NOMO-1 (cell line): Measurements from ENCODE around the gene PHOSPHO1.
"Not testable (repeated sequence)": the region's sequence is repeated elsewhere in the genome, so short reads cannot be mapped to it uniquely, and the experiment has no call there.

ENCODE experiments used
- DNase-seq, 2 experiments: peaks; one replicate each; lab custom pipeline; 2025; ENCODE audit not compliant: unreplicated experiment in 2 of 2; lab: John Stamatoyannopoulos, UW

Gene PHOSPHO1

GRCh38 chr17:49230636-49231562 lies at the start of gene PHOSPHO1:
PHOSPHO1 (minus strand) TSS chr17:49230787; CDS start chr17:49226691, 4,096 bp downstream.
- peak; percentile 81 to 83 for DNase-seq

GRCh38 chr17:49280061-49280460 lies 49.5 kb upstream of the PHOSPHO1 start:
- DNase-seq, result no peak

GRCh38 chr17:49279263-49280015 lies 48.9 kb upstream of the PHOSPHO1 start:
- not testable (repeated sequence) for DNase-seq

- no peak for DNase-seq
Observed at GRCh38 chr17:49278076-49278475, 47.5 kb upstream of the PHOSPHO1 start.

- DNase-seq, result peak; percentile 67 to 73
Observed at GRCh38 chr17:49277638-49278037, 47.1 kb upstream of the PHOSPHO1 start.

- not testable (repeated sequence) for DNase-seq
Observed at GRCh38 chr17:49275981-49276380, 45.4 kb upstream of the PHOSPHO1 start.

GRCh38 chr17:49269356-49269755 lies 38.8 kb upstream of the PHOSPHO1 start:
- no peak for DNase-seq

GRCh38 chr17:49267912-49268311 lies 37.3 kb upstream of the PHOSPHO1 start:
- no peak for DNase-seq

- DNase-seq, result no peak
Observed at GRCh38 chr17:49266233-49266632, 35.6 kb upstream of the PHOSPHO1 start.

GRCh38 chr17:49261540-49261939 lies 31.0 kb upstream of the PHOSPHO1 start:
- DNase-seq, result not testable (repeated sequence)

GRCh38 chr17:49260817-49261291 lies 30.3 kb upstream of the PHOSPHO1 start:
- no peak for DNase-seq

- peak; percentile 73 for DNase-seq
Observed at GRCh38 chr17:49260011-49260816, 29.6 kb upstream of the PHOSPHO1 start.

- DNase-seq, result no peak
Observed at GRCh38 chr17:49259663-49260010, 29.1 kb upstream of the PHOSPHO1 start.

- DNase-seq, result no peak
Observed at GRCh38 chr17:49258394-49258793, 27.8 kb upstream of the PHOSPHO1 start.

GRCh38 chr17:49255125-49255524 lies 24.5 kb upstream of the PHOSPHO1 start:
- peak in 1 of 2 experiments; percentile 9 for DNase-seq

- DNase-seq, result no peak
Observed at GRCh38 chr17:49254066-49254465, 23.5 kb upstream of the PHOSPHO1 start.

- peak; percentile 53 to 81 for DNase-seq
Observed at GRCh38 chr17:49252148-49252695, 21.6 kb upstream of the PHOSPHO1 start.

- no peak for DNase-seq
Observed at GRCh38 chr17:49249890-49250522, 19.4 kb upstream of the PHOSPHO1 start.

GRCh38 chr17:49249292-49249794 lies 18.8 kb upstream of the PHOSPHO1 start:
- no peak for DNase-seq

- no peak for DNase-seq
Observed at GRCh38 chr17:49247944-49248343, 17.4 kb upstream of the PHOSPHO1 start.
